WTC11 (cell line): Measurements from ENCODE around the gene LINC01488. TPM values are rescaled to one million over a fixed set of nuclear protein-coding genes. Genes with fewer than 3 reads are reported as not detected.

Experiments used
- ATAC-seq: fragments of 200-7000 bp; cut with Tn5 transposase; 2 replicates; pipeline ENCODE4 v1.10.0; 2021; ENCODE audit warnings: mild to moderate bottlenecking, moderate library complexity
- CTCF ChIA-PET: fragments of 300-600 bp; sonication (Branson Sonifier 250); formaldehyde crosslinking; loops from one replicate; lab custom pipeline; 2021; ENCODE audit warnings: antibody characterized with exemption; lab: Charles Lee
- POLR2A ChIA-PET: fragments of 350-600 bp; sonication (Branson Sonifier 250); formaldehyde crosslinking; loops from one replicate; lab custom pipeline; 2021; ENCODE audit warnings: antibody characterized with exemption; lab: Charles Lee
- DNase-seq: peaks from one replicate; pipeline ENCODE4 v3.0.0; 2021; ENCODE audit warnings: low spot score
- H3K27ac Mint-ChIP-seq: 2 replicates; pipeline ENCODE4 v1.8.0; 2021; ENCODE audit warnings: mixed read lengths
- H3K27me3 Mint-ChIP-seq: 2 replicates; pipeline ENCODE4 v1.8.0; 2021; ENCODE audit warnings: low read depth, mild to moderate bottlenecking, moderate library complexity, mixed read lengths
- H3K36me3 Mint-ChIP-seq: 2 replicates; pipeline ENCODE4 v1.8.0; 2021; ENCODE audit warnings: mixed read lengths
- H3K4me1 Mint-ChIP-seq: 2 replicates; pipeline ENCODE4 v1.8.0; 2022; ENCODE audit warnings: mixed read lengths
- H3K4me3 Mint-ChIP-seq: 2 replicates; pipeline ENCODE4 v1.8.0; 2021; ENCODE audit warnings: mild to moderate bottlenecking, moderate library complexity, mixed read lengths
- H3K9me3 Mint-ChIP-seq: 2 replicates; pipeline ENCODE4 v1.8.0; 2021; ENCODE audit warnings: mixed read lengths
- ARID4B ChIP-seq: sonication (generic); formaldehyde crosslinking; IDR thresholded peaks from 2 replicates; pipeline ENCODE4 v1.8.0; 2023; ENCODE audit warnings: missing genetic modification reagents, mild to moderate bottlenecking, borderline replicate concordance
- CREM ChIP-seq: sonication (generic); formaldehyde crosslinking; IDR thresholded peaks from 2 replicates; pipeline ENCODE4 v1.8.1; 2022; ENCODE audit warnings: mild to moderate bottlenecking, missing genetic modification reagents, moderate library complexity
- CTCF ChIP-seq: fragments of 200-600 bp; IDR thresholded peaks from 2 replicates; pipeline ENCODE4 v1.8.0; 2022; ENCODE audit warnings: antibody characterized with exemption
- E2F1 ChIP-seq: sonication (generic); formaldehyde crosslinking; IDR thresholded peaks from 2 replicates; pipeline ENCODE4 v1.8.0; 2022; ENCODE audit warnings: mild to moderate bottlenecking, missing genetic modification reagents
- ELF4 ChIP-seq: sonication (generic); formaldehyde crosslinking; IDR thresholded peaks from 2 replicates; pipeline ENCODE4 v1.8.1; 2022; ENCODE audit warnings: low read depth, mild to moderate bottlenecking, moderate library complexity, missing genetic modification reagents
- EMX1 ChIP-seq: fragments of 250-450 bp; sonication (Bioruptor Pico); IDR thresholded peaks from 2 replicates; pipeline ENCODE4 v1.8.0; 2021; ENCODE audit warnings: mild to moderate bottlenecking
- FOXP1 ChIP-seq: sonication (generic); formaldehyde crosslinking; IDR thresholded peaks from 2 replicates; pipeline ENCODE4 v1.8.0; 2022; ENCODE audit warnings: missing genetic modification reagents, mild to moderate bottlenecking, moderate library complexity, borderline replicate concordance
- HMGA2 ChIP-seq: fragments of 250-450 bp; sonication (Bioruptor Pico); IDR thresholded peaks from 2 replicates; pipeline ENCODE4 v1.4.0; 2021; ENCODE audit warnings: mild to moderate bottlenecking, moderate library complexity
- IRF2 ChIP-seq: sonication (generic); formaldehyde crosslinking; IDR thresholded peaks from 2 replicates; pipeline ENCODE4 v1.8.0; 2022; ENCODE audit warnings: low read depth, missing genetic modification reagents, borderline replicate concordance
- JUN ChIP-seq: sonication (generic); formaldehyde crosslinking; IDR thresholded peaks from 2 replicates; pipeline ENCODE4 v1.8.0; 2023; ENCODE audit warnings: mild to moderate bottlenecking, missing genetic modification reagents
- MAX ChIP-seq: sonication (generic); formaldehyde crosslinking; IDR thresholded peaks from 2 replicates; pipeline ENCODE4 v1.8.0; 2022; ENCODE audit warnings: mild to moderate bottlenecking, missing genetic modification reagents
- MXD4 ChIP-seq: fragments of 250-450 bp; sonication (Bioruptor Pico); IDR thresholded peaks from 2 replicates; pipeline ENCODE4 v1.8.0; 2021; ENCODE audit warnings: mild to moderate bottlenecking, moderate library complexity, borderline replicate concordance
- NFE2L1 ChIP-seq: sonication (generic); formaldehyde crosslinking; IDR thresholded peaks from 2 replicates; pipeline ENCODE4 v1.8.1; 2023; ENCODE audit warnings: missing genetic modification reagents
- NFYB ChIP-seq: sonication (generic); formaldehyde crosslinking; conservative IDR thresholded peaks from 2 replicates; pipeline ENCODE4 v1.8.0; 2022; ENCODE audit warnings: low read depth, missing genetic modification reagents
- RORB ChIP-seq: fragments of 250-450 bp; sonication (Bioruptor Pico); IDR thresholded peaks from 2 replicates; pipeline ENCODE4 v1.9.0; 2021; ENCODE audit warnings: mild to moderate bottlenecking
- SOX15 ChIP-seq: fragments of 250-450 bp; sonication (Bioruptor Pico); IDR thresholded peaks from 2 replicates; pipeline ENCODE4 v1.9.0; 2021; ENCODE audit warnings: mild to moderate bottlenecking
- TEAD4 ChIP-seq: sonication (generic); formaldehyde crosslinking; IDR thresholded peaks from 2 replicates; pipeline ENCODE4 v1.8.0; 2022; ENCODE audit warnings: mild to moderate bottlenecking, missing genetic modification reagents
- USF1 ChIP-seq: sonication (generic); formaldehyde crosslinking; IDR thresholded peaks from 2 replicates; pipeline ENCODE4 v1.8.0; 2022; ENCODE audit warnings: mild to moderate bottlenecking, missing genetic modification reagents
- ZMAT4 ChIP-seq: fragments of 250-450 bp; sonication (Bioruptor Pico); IDR thresholded peaks from 2 replicates; pipeline ENCODE4 v1.9.0; 2021; ENCODE audit warnings: mild to moderate bottlenecking
- ZNF121 ChIP-seq: sonication (generic); formaldehyde crosslinking; IDR thresholded peaks from 2 replicates; pipeline ENCODE4 v1.8.0; 2023; ENCODE audit warnings: missing genetic modification reagents
- ZNF317 ChIP-seq: sonication (generic); formaldehyde crosslinking; IDR thresholded peaks from 2 replicates; pipeline ENCODE4 v1.8.1; 2023; ENCODE audit warnings: low read depth, mild to moderate bottlenecking, moderate library complexity, missing genetic modification reagents, borderline replicate concordance
- ZNF396 ChIP-seq: fragments of 250-450 bp; sonication (Bioruptor Pico); IDR thresholded peaks from 2 replicates; pipeline ENCODE4 v1.8.0; 2021; ENCODE audit warnings: mild to moderate bottlenecking, moderate library complexity, borderline replicate concordance
- ZNF512 ChIP-seq: sonication (generic); formaldehyde crosslinking; IDR thresholded peaks from 2 replicates; pipeline ENCODE4 v1.8.1; 2022; ENCODE audit warnings: missing genetic modification reagents, borderline replicate concordance
- total RNA-seq: library from RNA; stranded (reverse); gene quantifications from 3 replicates; pipeline ENCODE4 v1.2.3, GENCODE V29; 2021

LINC01488 gene
- total RNA-seq, 1 experiment from 2014 or later = not detected

- ATAC-seq = no peak
- peaks cover 17% of the 10 kb centered on the region for H3K4me1 Mint-ChIP-seq
- TF ChIP-seq TEAD4 = no peak
- no peak for TF ChIP-seq MXD4 (CRISPR knock-in tag)
- no peak for TF ChIP-seq NFE2L1 (CRISPR knock-in tag)
- TF ChIP-seq HMGA2 (CRISPR knock-in tag) = no peak
- TF ChIP-seq FOXP1 (CRISPR knock-in tag) = no peak
- TF ChIP-seq USF1 (CRISPR knock-in tag) = no peak
- no peak for TF ChIP-seq ZMAT4 (CRISPR knock-in tag)
- TF ChIP-seq RORB (CRISPR knock-in tag) = no peak
- TF ChIP-seq ZNF512 (CRISPR knock-in tag) = no peak
- TF ChIP-seq NFYB = no peak
- TF ChIP-seq, all 79 proteins: peak for 0
- Mint-ChIP-seq H3K27me3 (no peaks in the 10 kb centered on the region; the same call in 1 of the 2 replicates), H3K4me3 (no peak overlapping the region), H3K27ac (no peak overlapping the region), H3K36me3 (no peaks in the 10 kb centered on the region), H3K9me3 (no peaks in the 10 kb centered on the region)
- ChIA-PET CTCF (interaction anchor here (0.7 to 1.2 kb wide), 3 partner anchors 19 to 198 kb away, joined by 3 to 6 read pairs (median 3); no protein-coding TSS in a partner anchor), POLR2A (no interaction called here)
- DNase-seq = no peak
Measured at GRCh38 chr11:69541001-69541285, 59.5 kb downstream of the LINC01488 start.

- CTCF ChIA-PET = no interaction called here
- ATAC-seq = no peak
- TF ChIP-seq CREM (CRISPR knock-in tag) (no peak), CTCF (no peak), ELF4 (CRISPR knock-in tag) (no peak), ARID4B (CRISPR knock-in tag) (no peak), E2F1 (no peak), ZNF317 (CRISPR knock-in tag) (no peak), EMX1 (no peak), MAX (no peak), USF1 (CRISPR knock-in tag) (no peak), FOXP1 (CRISPR knock-in tag) (no peak), ZNF396 (no peak), IRF2 (no peak), ZNF121 (no peak), JUN (CRISPR knock-in tag) (no peak), SOX15 (CRISPR knock-in tag) (no peak), NFYB (no peak)
- H3K27ac Mint-ChIP-seq = no peak overlapping the region
- no peak for DNase-seq
- POLR2A ChIA-PET = interaction anchor here (0.6 kb wide), 1 partner anchor 93 kb away, joined by 3 read pairs; no protein-coding TSS in a partner anchor
- H3K4me3 Mint-ChIP-seq = no peak overlapping the region
- H3K9me3 Mint-ChIP-seq = no peaks in the 10 kb centered on the region
- peaks cover 17% of the 10 kb centered on the region for H3K4me1 Mint-ChIP-seq
- H3K36me3 Mint-ChIP-seq = no peaks in the 10 kb centered on the region
- no peaks in the 10 kb centered on the region; the same call in 1 of the 2 replicates for H3K27me3 Mint-ChIP-seq
Measured at GRCh38 chr11:69541501-69542313, 60.2 kb downstream of the LINC01488 start.
